H1 (cell line): ENCODE data around the gene TBC1D7. TPM values are rescaled to one million over a fixed set of nuclear protein-coding genes. Genes with fewer than 3 reads are reported as not detected.

Experiments used
- E2F6 ChIP-seq: IDR thresholded peaks from 2 replicates; pipeline ENCODE4 v1.6.1; 2012; ENCODE audit warnings: inconsistent platforms
- polyA plus RNA-seq, 7 experiments: library from polyadenylated mRNA; depleted of rRNA in 3 of 7; stranded (reverse) in 5 of 7; unstranded in 2 of 7; fragments of >200 nt in 5 of 7; fragments of 200-250 nt in 2 of 7; gene quantifications; 1 replicate in 5 of 7; 2 replicates in 1 of 7; 4 replicates in 1 of 7; pipeline versions ENCODE4 v1.2.1 to v1.2.3, GENCODE V29; 2011 to 2013; ENCODE audit warnings: missing spikeins in 2 of 7, mixed read lengths in 2 of 7
- total RNA-seq: library from RNA; stranded (reverse); fragmentation: NEBNext Ultra II Directional; extraction: Animal tissue kit (Norgen Biotek cat#: 25700); gene quantifications from 2 replicates; pipeline ENCODE4 v1.2.1, GENCODE V29; 2021

Gene TBC1D7
- total and polyA plus RNA-seq, 2 of the 8 experiments (the other 6 are each of a cell fraction or from before 2014, with no cell fraction given) = 46.1 to 55.2 TPM

- no peak for TF ChIP-seq E2F6
- TF ChIP-seq, all 59 proteins: peak for 0
Measured at GRCh38 chr6:13334953-13335352, 6.6 kb upstream of the TBC1D7 start (continued).
